ENCODE data around the gene ELP1. TPM values are rescaled to one million over a fixed set of nuclear protein-coding genes. Genes with fewer than 3 reads are reported as not detected.

The ELP1 gene
- total RNA-seq, 1 donor from 2014 or later = 24.7 TPM

DNA sequence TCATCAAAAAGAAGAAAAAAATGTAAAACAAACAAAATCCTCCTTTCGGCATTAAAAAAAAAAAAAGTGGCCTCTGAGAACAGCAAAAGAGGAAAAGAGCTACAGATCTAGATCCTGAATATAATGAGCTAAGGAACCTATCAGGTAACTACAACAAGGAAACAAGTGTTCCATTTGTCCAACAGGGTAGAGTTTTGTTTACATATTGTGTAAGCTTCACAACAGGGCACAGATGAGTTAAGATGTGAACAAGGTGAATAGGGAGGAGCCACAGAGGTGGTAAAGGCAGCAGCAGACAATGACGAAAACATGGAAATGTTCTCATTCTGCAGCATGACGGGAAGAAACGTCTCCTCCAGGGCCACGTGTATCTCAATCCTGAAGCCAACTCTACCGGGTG, 14.4 kb downstream of the ELP1 start:
- Histone ChIP-seq H3K36me3 (ENCODE audit: control insufficient read depth, insufficient read depth, low read length) (peaks cover 1% of the 10 kb centered on the region), H3K27me3 (ENCODE audit: control insufficient read depth, insufficient read depth, low read length) (no peaks in the 10 kb centered on the region), H3K4me3 (ENCODE audit: low read depth, low read length) (no peak overlapping the region)
- TF ChIP-seq CTCF (IDR thresholded peaks at IDR 0.05; ENCODE audit: insufficient read depth, low read length, poor library complexity, severe bottlenecking) = no peak
- DNase-seq (ENCODE audit: low read depth) = no peak

DNA sequence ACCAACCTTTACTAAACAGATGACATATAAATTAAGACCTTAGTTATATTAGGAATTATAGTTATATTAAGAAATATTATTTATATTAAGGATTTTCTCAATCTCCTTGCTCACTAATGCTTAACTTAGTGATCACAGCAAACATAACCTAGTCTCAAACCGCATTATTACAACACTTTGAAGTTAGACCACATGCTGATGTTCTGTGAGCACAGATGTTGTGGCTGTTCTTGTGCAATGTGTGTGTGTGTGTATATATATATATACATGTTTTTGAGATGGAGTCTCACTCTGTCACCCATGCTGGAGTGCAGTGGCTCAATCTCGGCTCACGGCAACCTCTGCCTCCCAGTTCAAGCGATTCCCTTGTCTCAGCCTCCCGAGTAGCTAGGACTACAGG, 20.5 kb downstream of the ELP1 start:
- no peaks in the 10 kb centered on the region for H3K27me3 ChIP-seq (ENCODE audit: control insufficient read depth, insufficient read depth, low read length)
- H3K4me3 ChIP-seq (ENCODE audit: low read depth, low read length) = no peak overlapping the region
- TF ChIP-seq CTCF (IDR thresholded peaks at IDR 0.05; ENCODE audit: insufficient read depth, low read length, poor library complexity, severe bottlenecking) = no peak
- no peak for DNase-seq (ENCODE audit: low read depth)
- H3K36me3 ChIP-seq (ENCODE audit: control insufficient read depth, insufficient read depth, low read length) = no peaks in the 10 kb centered on the region

DNA sequence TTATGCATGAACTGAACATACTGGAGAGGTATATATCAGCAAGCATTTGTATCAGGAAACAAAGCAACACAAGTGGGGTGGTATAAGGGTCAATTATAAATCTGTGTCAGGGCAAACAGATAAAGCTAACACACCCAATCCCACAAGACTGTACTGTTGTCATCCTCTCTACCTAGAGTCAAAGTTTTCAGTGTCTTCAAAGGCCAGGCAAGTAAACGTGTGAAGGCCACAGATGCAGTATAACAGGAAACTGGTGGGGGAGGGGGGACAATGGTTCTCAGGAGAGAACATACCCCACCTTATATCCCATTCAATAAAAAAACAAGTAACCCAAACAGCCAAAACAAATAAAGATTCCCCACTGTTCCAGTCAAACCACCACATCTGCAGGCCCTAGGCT, 22.1 kb downstream of the ELP1 start:
- DNase-seq (ENCODE audit: low read depth) = no peak
- Histone ChIP-seq H3K36me3 (ENCODE audit: control insufficient read depth, insufficient read depth, low read length) (peaks cover under 1% of the 10 kb centered on the region), H3K4me3 (ENCODE audit: low read depth, low read length) (no peak overlapping the region), H3K27me3 (ENCODE audit: control insufficient read depth, insufficient read depth, low read length) (no peaks in the 10 kb centered on the region)
- no peak for TF ChIP-seq CTCF (IDR thresholded peaks at IDR 0.05; ENCODE audit: insufficient read depth, low read length, poor library complexity, severe bottlenecking)

DNA sequence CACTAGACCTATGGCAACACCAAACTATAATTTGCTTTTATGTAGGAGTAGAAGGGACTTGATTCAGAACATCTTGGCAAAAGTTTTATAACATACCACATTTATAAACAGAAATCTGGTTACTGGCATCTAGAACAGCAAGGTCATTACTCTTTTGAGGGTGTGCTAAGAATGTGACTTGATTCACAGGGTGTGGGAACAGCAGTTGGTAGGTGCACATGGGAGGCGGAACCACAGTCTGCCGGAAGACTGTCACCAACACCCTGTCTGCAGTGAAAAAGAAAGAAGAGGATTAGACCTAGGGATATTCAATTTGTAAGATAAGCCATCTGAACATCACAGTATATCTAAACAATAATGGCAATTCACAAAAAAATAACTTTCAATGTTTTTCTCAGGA, 23.0 kb downstream of the ELP1 start:
- DNase-seq (ENCODE audit: low read depth) = no peak
- Histone ChIP-seq H3K4me3 (ENCODE audit: low read depth, low read length) (no peak overlapping the region), H3K27me3 (ENCODE audit: control insufficient read depth, insufficient read depth, low read length) (no peaks in the 10 kb centered on the region), H3K36me3 (ENCODE audit: control insufficient read depth, insufficient read depth, low read length) (peaks cover 2% of the 10 kb centered on the region)
- TF ChIP-seq CTCF (IDR thresholded peaks at IDR 0.05; ENCODE audit: insufficient read depth, low read length, poor library complexity, severe bottlenecking) = no peak

DNA sequence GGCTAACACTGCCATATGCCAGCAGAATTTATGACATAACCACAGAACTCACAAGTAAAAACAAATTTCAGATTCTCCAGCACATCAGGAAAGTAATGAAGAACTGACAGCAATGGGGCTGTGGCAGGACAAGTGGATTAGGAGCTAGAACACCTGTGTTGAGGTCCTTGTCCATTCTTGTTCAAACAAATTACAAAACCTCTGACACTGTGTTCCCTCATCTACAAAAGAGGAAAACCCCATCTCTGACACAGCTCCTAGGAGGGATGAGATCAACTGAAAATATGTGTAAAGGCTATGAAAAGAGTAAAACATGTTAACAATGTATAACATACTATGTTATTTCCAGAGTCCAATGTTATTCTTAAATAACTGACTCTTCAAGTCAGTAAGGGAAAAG, 23.5 kb downstream of the ELP1 start:
- TF ChIP-seq CTCF (IDR thresholded peaks at IDR 0.05; ENCODE audit: insufficient read depth, low read length, poor library complexity, severe bottlenecking) = no peak
- Histone ChIP-seq H3K27me3 (ENCODE audit: control insufficient read depth, insufficient read depth, low read length) (no peaks in the 10 kb centered on the region), H3K36me3 (ENCODE audit: control insufficient read depth, insufficient read depth, low read length) (peaks cover 2% of the 10 kb centered on the region), H3K4me3 (ENCODE audit: low read depth, low read length) (no peak overlapping the region)
- DNase-seq (ENCODE audit: low read depth) = no peak

DNA sequence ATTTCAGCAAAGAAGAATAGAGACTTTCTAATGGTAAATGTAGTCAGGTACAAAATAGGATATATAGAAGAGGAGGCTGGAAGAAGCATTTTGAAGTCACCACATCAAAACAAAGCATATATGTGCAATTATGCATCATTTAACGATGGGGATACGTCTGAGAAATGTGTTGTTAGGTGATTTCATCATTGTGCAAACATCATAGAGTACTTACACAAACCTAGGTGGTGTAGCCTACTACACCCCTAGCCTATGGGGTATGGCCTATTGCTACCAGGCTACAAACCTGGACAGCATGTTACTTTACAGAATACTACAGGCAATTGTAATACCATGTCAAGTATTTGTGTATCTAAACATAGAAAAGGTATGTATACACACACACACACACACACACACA, 28.4 kb downstream of the ELP1 start:
- DNase-seq (ENCODE audit: low read depth) = no peak
- H3K36me3 ChIP-seq (ENCODE audit: control insufficient read depth, insufficient read depth, low read length) = peaks cover 2% of the 10 kb centered on the region
- no peaks in the 10 kb centered on the region for H3K27me3 ChIP-seq (ENCODE audit: control insufficient read depth, insufficient read depth, low read length)
- no peak for TF ChIP-seq CTCF (IDR thresholded peaks at IDR 0.05; ENCODE audit: insufficient read depth, low read length, poor library complexity, severe bottlenecking)
- H3K4me3 ChIP-seq (ENCODE audit: low read depth, low read length) = no peak overlapping the region
